ENCODE measurements around the gene ACAA1.

- TF ChIP-seq CTCF (IDR thresholded peaks at IDR 0.05) (no peak), ZFX (IDR thresholded peaks at IDR 0.05; ENCODE audit: borderline replicate concordance) (no peak)
Measured at GRCh38 chr3:38151667-38152265, 14.8 kb upstream of the ACAA1 start.
